OCI-M2 (cell line): Measurements from ENCODE around the gene DCP2.

Experiments used
- DNase-seq: peaks from one replicate; lab custom pipeline; 2025; ENCODE audit not compliant: unreplicated experiment; lab: John Stamatoyannopoulos, UW

DCP2 gene

GRCh38 chr5:112965733-112966306 is 10.8 kb upstream of the DCP2 start:
- DNase-seq = no peak

- no peak for DNase-seq
Measured at GRCh38 chr5:112967520-112968083, 9.0 kb upstream of the DCP2 start.

GRCh38 chr5:112968411-112969106 is 8.0 kb upstream of the DCP2 start:
- no peak for DNase-seq

GRCh38 chr5:112971276-112971675 is 5.3 kb upstream of the DCP2 start:
- no peak for DNase-seq

GRCh38 chr5:112973036-112973435 is 3.6 kb upstream of the DCP2 start:
- DNase-seq = no peak

GRCh38 chr5:112973904-112974303 is 2.7 kb upstream of the DCP2 start:
- DNase-seq = no peak

- no peak for DNase-seq
Measured at GRCh38 chr5:112974901-112975300, 1.7 kb upstream of the DCP2 start.

- no peak for DNase-seq
Measured at GRCh38 chr5:112975721-112976431, 722 bp upstream of the DCP2 start.

- DNase-seq = no peak
Measured at GRCh38 chr5:112977440-112977861, 853 bp downstream of the DCP2 start.

GRCh38 chr5:112978836-112979235 is 2.2 kb downstream of the DCP2 start:
- no peak for DNase-seq

- no peak for DNase-seq
Measured at GRCh38 chr5:112979723-112980122, 3.1 kb downstream of the DCP2 start.

GRCh38 chr5:112983363-112983762 is 6.8 kb downstream of the DCP2 start:
- no peak for DNase-seq

- DNase-seq = no peak
Measured at GRCh38 chr5:112986224-112986623, 9.6 kb downstream of the DCP2 start.

- peak; percentile 45 for DNase-seq
Measured at GRCh38 chr5:112995764-112996618, 19.4 kb downstream of the DCP2 start.

GRCh38 chr5:112996830-112997374 is 20.3 kb downstream of the DCP2 start:
- DNase-seq = no peak

GRCh38 chr5:112998296-112998695 is 21.7 kb downstream of the DCP2 start:
- DNase-seq = no peak

- DNase-seq = no peak
Measured at GRCh38 chr5:113000466-113000865, 23.9 kb downstream of the DCP2 start.

- DNase-seq = no peak
Measured at GRCh38 chr5:113002423-113002822, 25.8 kb downstream of the DCP2 start.

GRCh38 chr5:113003763-113004162 is 27.2 kb downstream of the DCP2 start:
- DNase-seq = no peak

- no peak for DNase-seq
Measured at GRCh38 chr5:113005454-113005853, 28.9 kb downstream of the DCP2 start.
